Esophagus muscularis mucosa (tissue), 4 donors: ENCODE data around the gene CLEC3B. TPM values are rescaled to one million over a fixed set of nuclear protein-coding genes. Genes with fewer than 3 reads are reported as not detected.

Experiments
- DNase-seq: peaks from one replicate; pipeline ENCODE4 v3.0.0-alpha.2; 2017; ENCODE audit errors: extremely low spot score
- H3K27ac ChIP-seq, 4 donors: fragments of 200-600 bp; sonication (generic); replicated peaks in 1 of 4; 1 replicate in 3 of 4; 2 replicates in 1 of 4; pipeline ENCODE4 v1.5.1; 2016 to 2019; ENCODE audit warnings: mild to moderate bottlenecking in 1 of 4
- H3K27me3 ChIP-seq, 4 donors: fragments of 200-600 bp; sonication (generic); one replicate each; pipeline versions ENCODE4 v1.5.1 to v1.6.0; 2016 to 2019
- H3K36me3 ChIP-seq, 4 donors: fragments of 200-600 bp; sonication (generic); one replicate each; pipeline ENCODE4 v1.5.1; 2016 to 2019
- H3K4me1 ChIP-seq, 4 donors: fragments of 200-600 bp; sonication (generic); one replicate each; pipeline ENCODE4 v1.5.1; 2016 to 2019
- H3K4me3 ChIP-seq, 4 donors: fragments of 200-600 bp; sonication (generic); 1 replicate in 2 of 4; 2 replicates in 2 of 4; pipeline ENCODE4 v1.5.1; 2016 to 2019; ENCODE audit warnings: mild to moderate bottlenecking in 4 of 4, moderate library complexity in 1 of 4
- H3K9me3 ChIP-seq, 4 donors: fragments of 200-600 bp; sonication (generic); 1 replicate in 3 of 4; 2 replicates in 1 of 4; pipeline ENCODE4 v1.5.1; 2016 to 2019
- CTCF ChIP-seq, 3 experiments: fragments of 200-600 bp in 2 of 3; fragments of 450-650 bp in 1 of 3; sonication (generic) in 2 of 3; IDR thresholded peaks; one replicate each; pipeline ENCODE4 v1.5.1; 2017 to 2019; ENCODE audit warnings: antibody characterized with exemption in 3 of 3, mild to moderate bottlenecking in 2 of 3, moderate library complexity in 1 of 3
- EP300 ChIP-seq: sonication (generic); formaldehyde crosslinking; IDR thresholded peaks from one replicate; pipeline ENCODE4 v1.6.1; 2017; ENCODE audit warnings: antibody characterized with exemption
- POLR2A ChIP-seq: fragments of 450-650 bp; IDR thresholded peaks from one replicate; pipeline ENCODE4 v1.6.1; 2017; ENCODE audit warnings: antibody characterized with exemption, moderate library complexity, mild to moderate bottlenecking, low read depth
- POLR2AphosphoS5 ChIP-seq, 2 donors: sonication (generic); formaldehyde crosslinking; IDR thresholded peaks; one replicate each; pipeline ENCODE4 v1.6.1; 2017; ENCODE audit warnings: antibody characterized with exemption in 2 of 2
- WGBS: methylation state at CpG from one replicate; pipeline ENCODE4 v1.1.5; 2018; 5-methylcytosine and 5-hydroxymethylcytosine counted together
- intact Hi-C: fragments of 100-400 bp; cut with DNase I; formaldehyde crosslinking; loops from one replicate; pipeline ENCODE4 v1.15.1; 2023
- total RNA-seq, 4 donors: library from RNA; depleted of rRNA; stranded (reverse); fragments of >200 nt; gene quantifications; one replicate each; pipeline versions ENCODE4 v1.1.0 to v1.2.1, GENCODE V29; 2016

CLEC3B gene
- total RNA-seq, 4 donors from 2014 or later = 47.1 to 144 (median 75.1) TPM

GRCh38 chr3:45079715-45080114 lies 53.6 kb downstream of the CLEC3B start:
- intact Hi-C loops = no loop called here

GRCh38 chr3:45080824-45081223 lies 54.7 kb downstream of the CLEC3B start:
- Histone ChIP-seq H3K4me1 (no peaks in the 10 kb centered on the region), H3K27me3 (no peaks in the 10 kb centered on the region), H3K4me3 (no peak overlapping the region), H3K27ac (no peak overlapping the region), H3K9me3 (no peaks in the 10 kb centered on the region), H3K36me3 (no peaks in the 10 kb centered on the region)
- DNase-seq = no peak
- 85% methylated on average over 1 of the region's 1 CpG for WGBS
- TF ChIP-seq POLR2AphosphoS5 (IDR thresholded peaks at IDR 0.05) (no peak), EP300 (no peak), CTCF (IDR thresholded peaks at IDR 0.05) (no peak), POLR2A (no peak)
- intact Hi-C loops = no loop called here

More at GRCh38 chr3:45079715-45080114, 53.6 kb downstream of the CLEC3B start:
- Histone ChIP-seq H3K27ac (no peak overlapping the region), H3K4me3 (no peak overlapping the region), H3K9me3 (no peaks in the 10 kb centered on the region), H3K27me3 (no peaks in the 10 kb centered on the region), H3K4me1 (no peaks in the 10 kb centered on the region), H3K36me3 (no peaks in the 10 kb centered on the region)
- DNase-seq = no peak
- 86% methylated on average over 1 of the region's 1 CpG for WGBS
- no peak for TF ChIP-seq POLR2A
- no peak for TF ChIP-seq EP300
- TF ChIP-seq POLR2AphosphoS5 (IDR thresholded peaks at IDR 0.05) = no peak
- no peak for TF ChIP-seq CTCF (IDR thresholded peaks at IDR 0.05)

- H3K27ac ChIP-seq = no peak overlapping the region
- intact Hi-C loops = no loop called here
- 100% methylated on average over 2 of the region's 2 CpGs for WGBS
These were observed 55.5 kb downstream of the CLEC3B start for GRCh38 chr3:45081506-45082141.

GRCh38 chr3:45082142-45082538 lies 56.0 kb downstream of the CLEC3B start:
- Histone ChIP-seq H3K9me3 (no peaks in the 10 kb centered on the region), H3K36me3 (no peaks in the 10 kb centered on the region), H3K27me3 (no peaks in the 10 kb centered on the region), H3K27ac (no peak overlapping the region), H3K4me1 (no peaks in the 10 kb centered on the region), H3K4me3 (no peak overlapping the region)
- no peak for DNase-seq
- TF ChIP-seq POLR2A (no peak), POLR2AphosphoS5 (IDR thresholded peaks at IDR 0.05) (no peak), EP300 (no peak), CTCF (IDR thresholded peaks at IDR 0.05) (no peak)
- WGBS = 70% methylated on average over 5 of the region's 5 CpGs
- intact Hi-C loops = no loop called here

More at GRCh38 chr3:45081506-45082141, 55.5 kb downstream of the CLEC3B start:
- no peaks in the 10 kb centered on the region for H3K27me3 ChIP-seq
- no peak for TF ChIP-seq EP300
- TF ChIP-seq CTCF (IDR thresholded peaks at IDR 0.05) = no peak
- no peak for TF ChIP-seq POLR2AphosphoS5 (IDR thresholded peaks at IDR 0.05)
- no peak for TF ChIP-seq POLR2A
- no peak overlapping the region for H3K4me3 ChIP-seq
- no peaks in the 10 kb centered on the region for H3K36me3 ChIP-seq
- DNase-seq = no peak
- no peaks in the 10 kb centered on the region for H3K4me1 ChIP-seq
- H3K9me3 ChIP-seq = no peaks in the 10 kb centered on the region

- no peaks in the 10 kb centered on the region for H3K27me3 ChIP-seq
- H3K4me3 ChIP-seq = no peak overlapping the region
- 95% methylated on average over 4 of the region's 6 CpGs for WGBS
- intact Hi-C loops = no loop called here
- no peak for TF ChIP-seq CTCF (IDR thresholded peaks at IDR 0.05)
- no peak for TF ChIP-seq POLR2A
- TF ChIP-seq POLR2AphosphoS5 (IDR thresholded peaks at IDR 0.05) = no peak
- TF ChIP-seq EP300 = no peak
- no peaks in the 10 kb centered on the region for H3K9me3 ChIP-seq
- DNase-seq = no peak
- H3K36me3 ChIP-seq = no peaks in the 10 kb centered on the region
- no peaks in the 10 kb centered on the region for H3K4me1 ChIP-seq
- H3K27ac ChIP-seq = no peak overlapping the region
These were observed 56.9 kb downstream of the CLEC3B start for GRCh38 chr3:45083023-45083422.
